Stomach (tissue), 9 donors: Measurements from ENCODE around the gene DLEC1. TPM values are rescaled to one million over a fixed set of nuclear protein-coding genes. Genes with fewer than 3 reads are reported as not detected.
A peak's percentile ranks its signal among the peaks of the same experiment; 100 is the strongest.

ENCODE experiments used
- DNase-seq, 2 donors: peaks; one replicate each; pipeline versions ENCODE4 v3.0.0 to v3.0.0-alpha.2; 2013 to 2019
- H3K27ac ChIP-seq, 5 donors: fragments of 200-600 bp in 4 of 5; sonication (generic) in 4 of 5; one replicate each; pipeline ENCODE4 v1.5.1; 2013 to 2019; ENCODE audit warnings: mild to moderate bottlenecking in 1 of 5, moderate library complexity in 1 of 5
- H3K27me3 ChIP-seq, 3 donors: fragments of 200-600 bp; sonication (generic); one replicate each; pipeline ENCODE4 v1.5.1; 2017 to 2019; ENCODE audit warnings: mixed run types in 1 of 3
- H3K36me3 ChIP-seq, 4 donors: fragments of 200-600 bp; sonication (generic); 1 replicate in 3 of 4; 2 replicates in 1 of 4; pipeline ENCODE4 v1.5.1; 2016 to 2019
- H3K4me1 ChIP-seq, 4 donors: fragments of 200-600 bp; sonication (generic); one replicate each; pipeline ENCODE4 v1.5.1; 2016 to 2019
- H3K4me3 ChIP-seq, 4 donors: fragments of 200-600 bp; sonication (generic) in 3 of 4; one replicate each; pipeline ENCODE4 v1.5.1; 2016 to 2019; ENCODE audit warnings: mild to moderate bottlenecking in 1 of 4
- H3K9me3 ChIP-seq, 4 donors: fragments of 200-600 bp; sonication (generic); one replicate each; pipeline ENCODE4 v1.5.1; 2016 to 2019
- CTCF ChIP-seq, 7 experiments: fragments of 450-650 bp in 4 of 7; fragments of 200-600 bp in 3 of 7; sonication (generic) in 3 of 7; IDR thresholded peaks; one replicate each; pipeline ENCODE4 v1.5.1; 2016 to 2019; ENCODE audit warnings: antibody characterized with exemption in 7 of 7, control low read depth in 2 of 7, mild to moderate bottlenecking in 1 of 7
- EP300 ChIP-seq: sonication (generic); formaldehyde crosslinking; IDR thresholded peaks from one replicate; pipeline ENCODE4 v1.6.1; 2017; ENCODE audit warnings: antibody characterized with exemption
- POLR2A ChIP-seq, 4 donors: fragments of 450-650 bp; IDR thresholded peaks; one replicate each; pipeline ENCODE4 v1.6.1; 2016; ENCODE audit warnings: antibody characterized with exemption in 4 of 4, control low read depth in 2 of 4, mild to moderate bottlenecking in 1 of 4, moderate library complexity in 1 of 4
- POLR2AphosphoS5 ChIP-seq, 3 donors: sonication (generic); formaldehyde crosslinking; IDR thresholded peaks; one replicate each; pipeline ENCODE4 v1.6.1; 2016; ENCODE audit warnings: antibody characterized with exemption in 3 of 3
- WGBS, 5 donors: extraction: QIAGEN DNeasy Blood & Tissue Kit in 3 of 5; methylation state at CpG; one replicate each; pipeline versions ENCODE4 v1.1.5 to v1.1.7; 2013 to 2018; 5-methylcytosine and 5-hydroxymethylcytosine counted together
- intact Hi-C: fragments of 100-400 bp; cut with DNase I; formaldehyde crosslinking; loops from one replicate; pipeline ENCODE4 v1.15.1; 2023; ENCODE audit warnings: low total_unique reads
- polyA plus RNA-seq, 3 donors: library from polyadenylated mRNA; stranded (reverse); fragments of 200-250 nt; gene quantifications; one replicate each; pipeline ENCODE4 v1.2.3, GENCODE V29; 2013
- total RNA-seq, 5 donors: library from RNA; depleted of rRNA; stranded (reverse); fragments of >200 nt; gene quantifications; one replicate each; pipeline versions ENCODE4 v1.1.0 to v1.2.3, GENCODE V29; 2014 to 2016
- donor health status: healthy with polysubstance abuse.
- donor health status: Bipolar disorder and iron deficiency.
- donor health status: healthy.

DLEC1 gene
- total and polyA plus RNA-seq, 8 donors = 0.12 to 1.5 (median 0.31) TPM; not detected in 3

DNA sequence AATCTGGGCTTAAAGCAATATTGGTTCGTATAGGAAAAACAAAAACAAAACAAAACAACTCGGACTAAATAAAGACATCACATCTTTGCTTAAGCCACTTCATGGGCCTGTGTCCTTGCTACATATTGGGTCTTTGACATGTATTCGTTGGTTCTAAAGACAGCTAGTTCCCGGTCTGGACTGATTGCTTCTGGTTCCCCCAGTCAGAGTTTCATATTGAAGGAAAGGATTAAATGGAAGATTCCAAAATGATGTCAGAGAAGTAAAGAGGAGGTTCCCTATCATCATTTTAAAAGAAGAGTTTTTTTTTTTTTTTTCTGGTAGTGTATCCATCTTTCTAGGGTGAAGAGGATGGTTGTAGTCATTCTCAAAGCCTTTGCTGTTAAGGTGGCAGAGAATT is 128.6 kb downstream of the DLEC1 start:
- H3K4me1 ChIP-seq = peaks cover 20 to 62% (median 29%) of the 10 kb centered on the region in 4 donors
- 77 to 89% (median 83%) methylated on average over 4 of the region's 4 CpGs for WGBS, 5 donors
- intact Hi-C loops = no loop called here

DNA sequence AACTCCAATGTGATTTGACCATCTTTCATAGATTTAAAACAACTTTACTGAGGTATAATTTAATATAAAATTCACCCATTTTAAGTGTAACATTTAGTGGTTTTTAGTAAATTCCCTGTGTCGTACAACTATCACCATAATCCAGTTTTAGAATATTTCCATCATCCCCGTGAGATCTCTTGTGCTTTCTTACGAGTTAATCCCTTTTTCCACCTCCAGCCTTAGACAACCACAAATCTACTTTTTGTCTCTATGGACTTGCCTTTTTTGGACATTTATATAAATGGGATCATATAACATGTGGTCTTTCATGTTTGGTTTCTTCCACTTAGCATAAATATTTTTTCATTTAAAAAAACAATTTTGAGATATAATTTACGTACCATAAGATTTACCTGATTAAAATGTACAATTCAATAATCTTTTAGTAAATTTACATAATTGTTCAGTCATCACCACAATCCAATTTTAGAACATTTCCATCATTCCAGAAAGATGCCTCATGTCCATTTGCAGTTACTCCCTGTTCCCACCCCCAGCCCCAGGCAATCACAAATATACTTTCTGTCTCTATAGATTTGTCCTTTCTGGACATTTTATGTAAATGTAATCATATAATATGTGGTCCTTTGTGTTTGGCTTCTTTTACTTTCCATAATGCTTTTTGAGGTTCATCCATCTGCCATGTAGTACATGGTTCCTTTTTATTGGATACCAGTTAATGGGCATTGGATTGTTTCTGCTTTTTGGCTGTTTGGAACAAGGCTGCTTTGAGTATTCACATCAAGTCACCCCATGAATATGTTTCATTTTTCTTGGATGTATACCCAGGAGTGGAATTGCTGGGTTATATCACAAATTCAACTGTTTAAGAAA is 129.4 kb downstream of the DLEC1 start:
- Histone ChIP-seq H3K9me3 (no peaks in the 10 kb centered on the region), H3K36me3 (no peaks in the 10 kb centered on the region), H3K27ac (no peak overlapping the region), H3K27me3 (no peaks in the 10 kb centered on the region), H3K4me1 (peaks cover 20 to 70% (median 33%) of the 10 kb centered on the region in 4 donors), H3K4me3 (no peak overlapping the region)
- WGBS, 5 donors = 87 to 93% (median 92%) methylated on average over 4 of the region's 4 CpGs
- intact Hi-C loops = no loop called here
- TF ChIP-seq EP300 = no peak
- TF ChIP-seq CTCF (IDR thresholded peaks at IDR 0.05) = no peak
- TF ChIP-seq POLR2AphosphoS5 (IDR thresholded peaks at IDR 0.05) = no peak
- TF ChIP-seq POLR2A (IDR thresholded peaks at IDR 0.05) = no peak
- DNase-seq = no peak

More for the DNA sequence above, 128.6 kb downstream of the DLEC1 start:
- Histone ChIP-seq H3K9me3 (no peaks in the 10 kb centered on the region), H3K27ac (peak overlapping the region in 1 of 5 donors; percentile 5), H3K36me3 (no peaks in the 10 kb centered on the region), H3K4me3 (no peak overlapping the region), H3K27me3 (no peaks in the 10 kb centered on the region)
- no peak for DNase-seq
- TF ChIP-seq POLR2A (IDR thresholded peaks at IDR 0.05) (no peak), EP300 (no peak), POLR2AphosphoS5 (IDR thresholded peaks at IDR 0.05) (no peak), CTCF (IDR thresholded peaks at IDR 0.05) (no peak)

DNA sequence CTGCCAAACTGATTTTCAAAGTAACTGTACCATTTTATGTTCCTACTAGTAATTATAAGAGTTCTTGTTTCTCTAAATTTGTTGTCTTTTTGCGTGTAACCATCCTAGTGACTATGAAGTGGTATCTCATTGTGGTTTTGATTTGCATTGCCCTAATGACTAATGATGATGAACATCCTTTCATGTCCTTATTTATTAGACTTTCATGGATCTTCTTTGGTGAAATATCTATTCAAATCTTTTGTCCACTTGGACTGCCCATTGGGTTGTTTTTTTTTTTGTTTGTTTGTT is 130.0 kb downstream of the DLEC1 start:
- H3K9me3 ChIP-seq = no peaks in the 10 kb centered on the region
- no peak overlapping the region for H3K27ac ChIP-seq
- 64 to 87% (median 79%) methylated on average over 1 of the region's 1 CpG for WGBS, 5 donors
- intact Hi-C loops = no loop called here
- no peaks in the 10 kb centered on the region for H3K27me3 ChIP-seq
- no peak for TF ChIP-seq POLR2AphosphoS5 (IDR thresholded peaks at IDR 0.05)
- TF ChIP-seq CTCF (IDR thresholded peaks at IDR 0.05) = no peak
- no peak for TF ChIP-seq POLR2A (IDR thresholded peaks at IDR 0.05)
- TF ChIP-seq EP300 = no peak
- no peaks in the 10 kb centered on the region for H3K36me3 ChIP-seq
- peaks cover 20 to 74% (median 36%) of the 10 kb centered on the region in 4 donors for H3K4me1 ChIP-seq
- no peak for DNase-seq
- H3K4me3 ChIP-seq = no peak overlapping the region

- H3K4me1 ChIP-seq = peaks cover 21 to 81% (median 37%) of the 10 kb centered on the region in 4 donors
- H3K27ac ChIP-seq = no peak overlapping the region
- H3K36me3 ChIP-seq = no peaks in the 10 kb centered on the region
- H3K27me3 ChIP-seq = no peaks in the 10 kb centered on the region
- no peak overlapping the region for H3K4me3 ChIP-seq
- no peak for DNase-seq
- TF ChIP-seq POLR2AphosphoS5 (IDR thresholded peaks at IDR 0.05) = no peak
- TF ChIP-seq CTCF (IDR thresholded peaks at IDR 0.05) = no peak
- TF ChIP-seq POLR2A (IDR thresholded peaks at IDR 0.05) = no peak
- TF ChIP-seq EP300 = no peak
- WGBS, 5 donors = 86 to 91% (median 89%) methylated on average over 4 of the region's 4 CpGs
- H3K9me3 ChIP-seq = no peaks in the 10 kb centered on the region
- intact Hi-C loops = no loop called here
Observed at GRCh38 chr3:38170722-38171121, 131.7 kb downstream of the DLEC1 start.
